Erythroblast (primary cell): ENCODE measurements around the gene TSHB.

ENCODE experiments used
- GATA1 ChIP-seq: IDR thresholded peaks from 2 replicates; pipeline ENCODE4 v1.6.1; 2011; ENCODE audit warnings: low read depth, mild to moderate bottlenecking, control low read depth, low read length, moderate library complexity
- POLR2A ChIP-seq: IDR thresholded peaks from 2 replicates; pipeline ENCODE4 v1.6.1; 2011; ENCODE audit warnings: mild to moderate bottlenecking, low read length

DNA sequence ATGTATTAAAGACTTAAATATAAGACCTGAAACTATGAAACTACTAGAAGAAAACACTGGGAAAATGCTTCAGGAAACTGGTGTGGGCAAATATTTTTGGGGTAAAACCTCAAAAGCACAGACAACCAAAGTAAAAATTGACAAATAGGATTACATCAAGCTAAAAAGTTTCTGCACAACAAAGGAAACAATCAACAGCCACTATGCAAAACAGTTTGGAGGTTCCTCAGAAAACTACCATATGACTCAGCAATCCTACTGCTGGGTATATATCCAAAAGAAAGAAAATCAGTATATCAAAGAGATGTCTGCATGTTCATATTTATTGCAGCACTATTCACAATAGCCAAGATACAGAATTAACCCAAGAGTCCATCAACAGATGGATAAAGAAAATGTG, 17.1 kb downstream of the TSHB start:
- TF ChIP-seq POLR2A (no peak), GATA1 (no peak)
